HG03045 (cell line): Measurements from ENCODE around the gene SMIM28.
"Not testable (repeated sequence)": the region's sequence is repeated elsewhere in the genome, so short reads cannot be mapped to it uniquely, and the experiment has no call there.

Experiments used
- ATAC-seq: cut with Tn5 transposase; IDR thresholded peaks from one replicate; pipeline ENCODE4 v1.9.1; 2021; ENCODE audit warnings: mild to moderate bottlenecking, moderate library complexity; ENCODE audit not compliant: unreplicated experiment

The SMIM28 gene

GRCh38 chr6:138377844-138378243 is at the start of gene SMIM28:
Gene SMIM28 (plus strand): TSS chr6:138377905. CDS start chr6:138378073, 168 bp downstream.
- no peak for ATAC-seq

- ATAC-seq: no peak
Measured at GRCh38 chr6:138328210-138328609, 49.5 kb upstream of the SMIM28 start.

GRCh38 chr6:138330763-138331162 is 46.9 kb upstream of the SMIM28 start:
- no peak for ATAC-seq

- no peak for ATAC-seq
Measured at GRCh38 chr6:138331444-138331843, 46.3 kb upstream of the SMIM28 start.

- no peak for ATAC-seq
Measured at GRCh38 chr6:138331984-138332383, 45.7 kb upstream of the SMIM28 start.

- ATAC-seq: no peak
Measured at GRCh38 chr6:138334000-138334399, 43.7 kb upstream of the SMIM28 start.

- ATAC-seq: no peak
Measured at GRCh38 chr6:138334963-138335362, 42.7 kb upstream of the SMIM28 start.

GRCh38 chr6:138336221-138336620 is 41.5 kb upstream of the SMIM28 start:
- no peak for ATAC-seq

GRCh38 chr6:138337076-138337475 is 40.6 kb upstream of the SMIM28 start:
- ATAC-seq: no peak

GRCh38 chr6:138339024-138339423 is 38.7 kb upstream of the SMIM28 start:
- no peak for ATAC-seq

- ATAC-seq: no peak
Measured at GRCh38 chr6:138341176-138341575, 36.5 kb upstream of the SMIM28 start.

- ATAC-seq: no peak
Measured at GRCh38 chr6:138343112-138343511, 34.6 kb upstream of the SMIM28 start.

- ATAC-seq: no peak
Measured at GRCh38 chr6:138345565-138346285, 32.0 kb upstream of the SMIM28 start.

- no peak for ATAC-seq
Measured at GRCh38 chr6:138346302-138347195, 31.2 kb upstream of the SMIM28 start.

- ATAC-seq: no peak
Measured at GRCh38 chr6:138347864-138348263, 29.8 kb upstream of the SMIM28 start.

- no peak for ATAC-seq
Measured at GRCh38 chr6:138349891-138350290, 27.8 kb upstream of the SMIM28 start.

GRCh38 chr6:138357928-138358327 is 19.8 kb upstream of the SMIM28 start:
- no peak for ATAC-seq

GRCh38 chr6:138368684-138369083 is 9.0 kb upstream of the SMIM28 start:
- not testable (repeated sequence) for ATAC-seq

GRCh38 chr6:138370631-138371451 is 6.9 kb upstream of the SMIM28 start:
- no peak for ATAC-seq

GRCh38 chr6:138371452-138371711 is 6.3 kb upstream of the SMIM28 start:
- ATAC-seq: no peak

GRCh38 chr6:138371720-138372119 is 6.0 kb upstream of the SMIM28 start:
- no peak for ATAC-seq
